ENCODE measurements around the gene CPLX3.

DNA sequence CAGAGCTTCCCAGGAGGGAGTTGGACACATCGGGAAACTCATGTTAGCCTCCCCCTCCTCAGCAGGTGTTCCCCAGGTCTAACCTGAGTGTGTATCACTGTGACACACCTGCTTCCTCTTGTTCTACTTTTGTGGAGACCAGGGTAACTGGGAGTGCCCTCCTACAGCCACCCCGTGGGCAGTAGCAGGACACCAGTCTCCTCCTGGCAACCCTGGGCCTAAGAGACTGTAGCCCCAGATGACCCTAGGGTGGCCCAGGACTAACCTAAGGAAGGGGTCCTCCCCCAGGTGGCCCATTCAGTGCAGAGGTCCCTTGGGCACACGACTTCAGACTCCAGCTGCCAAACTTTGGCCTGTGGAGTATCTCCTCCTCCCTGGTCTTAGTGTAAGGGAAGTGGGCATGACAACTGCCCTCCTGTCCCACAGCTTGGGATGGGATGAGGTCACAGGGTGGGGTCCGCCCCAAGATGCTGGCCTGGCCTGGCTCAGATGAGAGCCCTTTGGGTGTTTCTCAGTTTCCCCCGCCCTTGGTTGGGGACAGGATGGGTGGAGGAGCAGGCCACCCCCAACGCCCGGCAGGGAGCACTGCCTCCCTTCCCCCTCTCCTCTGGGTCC lies 39.8 kb upstream of the CPLX3 start:
- TF ChIP-seq EZH2 (IDR thresholded peaks at IDR 0.05; ENCODE audit: low read length, missing control alignments), result no peak
- TF ChIP-seq, protein P1, sequence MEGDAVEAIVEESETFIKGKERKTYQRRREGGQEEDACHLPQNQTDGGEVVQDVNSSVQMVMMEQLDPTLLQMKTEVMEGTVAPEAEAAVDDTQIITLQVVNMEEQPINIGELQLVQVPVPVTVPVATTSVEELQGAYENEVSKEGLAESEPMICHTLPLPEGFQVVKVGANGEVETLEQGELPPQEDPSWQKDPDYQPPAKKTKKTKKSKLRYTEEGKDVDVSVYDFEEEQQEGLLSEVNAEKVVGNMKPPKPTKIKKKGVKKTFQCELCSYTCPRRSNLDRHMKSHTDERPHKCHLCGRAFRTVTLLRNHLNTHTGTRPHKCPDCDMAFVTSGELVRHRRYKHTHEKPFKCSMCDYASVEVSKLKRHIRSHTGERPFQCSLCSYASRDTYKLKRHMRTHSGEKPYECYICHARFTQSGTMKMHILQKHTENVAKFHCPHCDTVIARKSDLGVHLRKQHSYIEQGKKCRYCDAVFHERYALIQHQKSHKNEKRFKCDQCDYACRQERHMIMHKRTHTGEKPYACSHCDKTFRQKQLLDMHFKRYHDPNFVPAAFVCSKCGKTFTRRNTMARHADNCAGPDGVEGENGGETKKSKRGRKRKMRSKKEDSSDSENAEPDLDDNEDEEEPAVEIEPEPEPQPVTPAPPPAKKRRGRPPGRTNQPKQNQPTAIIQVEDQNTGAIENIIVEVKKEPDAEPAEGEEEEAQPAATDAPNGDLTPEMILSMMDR (conservative IDR thresholded peaks at IDR 0.05 in 1 of 2, IDR thresholded peaks at IDR 0.05 in 1 of 2; ENCODE audit: low read depth in 1 of 2, low read length in 2 of 2), result no peak

Data from fibroblast of lung (primary cell).